KBM-7 (cell line): ENCODE measurements around the gene DEFB113.

Experiments used
- DNase-seq: peaks from one replicate; pipeline ENCODE4 v3.0.0-alpha.2; 2015
- in situ Hi-C: fragments of 300-500 bp; cut with MboI; formaldehyde crosslinking; loops from 2 replicates; pipeline ENCODE4 v1.14.3; 2020; ENCODE audit warnings: low sequenced_read_pairs, low pct_unique_long_range_greater_than_20kb, mixed read lengths

DEFB113 gene

DNA sequence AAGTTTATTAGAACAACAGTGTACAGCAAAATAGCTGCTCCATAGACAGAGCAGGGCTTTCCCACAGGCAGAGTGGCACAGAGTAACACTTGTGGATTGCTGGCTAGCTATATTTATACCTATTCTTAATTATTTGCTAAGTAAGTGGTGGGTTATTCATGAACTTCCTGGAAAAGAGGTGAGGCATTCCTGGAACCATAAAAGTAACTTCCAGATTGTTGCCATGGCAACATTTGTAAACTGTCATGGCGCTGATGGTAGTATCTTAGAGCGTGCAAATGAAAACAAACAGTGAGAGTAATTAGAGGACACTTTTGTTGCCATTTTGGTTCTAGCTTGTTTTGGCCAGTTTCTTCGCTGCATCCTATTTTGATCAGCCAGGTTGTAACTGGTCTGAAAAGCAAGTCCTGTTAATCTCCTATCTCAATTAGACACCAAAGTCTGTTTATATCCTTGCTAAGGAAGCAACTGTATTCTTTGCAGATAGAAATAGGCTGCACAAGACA is 29.4 kb downstream of the DEFB113 start:
- DNase-seq = peak; percentile 20
- in situ Hi-C loops = no loop called here

GRCh38 chr6:49937811-49938210 is 31.6 kb downstream of the DEFB113 start:
- no peak for DNase-seq
- in situ Hi-C loops = no loop called here

DNA sequence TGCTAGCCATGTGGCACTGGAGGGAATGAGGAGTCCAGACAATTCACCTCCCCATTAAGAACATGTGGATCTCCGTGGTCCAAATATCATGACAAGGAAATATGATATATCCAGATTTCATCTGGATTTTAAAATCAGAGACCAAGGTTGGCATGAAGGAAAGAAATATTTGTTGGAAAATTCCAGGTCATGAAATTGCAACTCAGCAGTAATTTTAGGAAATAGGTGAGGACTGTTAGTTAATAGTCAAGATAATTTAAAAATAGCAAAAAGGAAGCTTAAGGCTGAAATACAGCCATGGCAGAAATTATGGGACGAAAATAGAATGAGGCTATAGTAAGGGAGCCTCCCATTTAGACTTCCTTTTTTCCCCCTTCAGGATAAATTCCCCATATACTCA is 32.4 kb downstream of the DEFB113 start:
- in situ Hi-C loops = no loop called here
- DNase-seq = no peak

GRCh38 chr6:49935387-49935786 is 34.0 kb downstream of the DEFB113 start:
- in situ Hi-C loops = no loop called here
- no peak for DNase-seq

DNA sequence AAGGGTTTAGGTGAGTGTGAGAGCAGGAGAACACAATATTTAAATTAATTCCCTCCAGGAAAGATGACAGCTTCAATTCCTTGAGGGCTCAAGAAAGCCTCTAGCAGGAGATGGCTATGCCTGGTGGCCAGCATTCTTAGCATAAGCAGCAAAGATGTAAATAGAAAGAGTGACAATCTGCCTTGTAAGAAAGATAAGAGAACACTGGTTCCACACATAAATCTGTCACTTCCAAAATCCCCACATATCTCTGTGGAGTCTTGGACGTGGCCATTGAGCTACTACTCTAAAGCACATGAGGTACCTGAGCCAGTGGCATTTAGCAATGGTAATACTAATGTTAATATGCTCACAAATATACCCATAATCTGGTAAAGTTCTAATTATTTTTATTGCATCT is 34.7 kb downstream of the DEFB113 start:
- in situ Hi-C loops = no loop called here
- no peak for DNase-seq

DNA sequence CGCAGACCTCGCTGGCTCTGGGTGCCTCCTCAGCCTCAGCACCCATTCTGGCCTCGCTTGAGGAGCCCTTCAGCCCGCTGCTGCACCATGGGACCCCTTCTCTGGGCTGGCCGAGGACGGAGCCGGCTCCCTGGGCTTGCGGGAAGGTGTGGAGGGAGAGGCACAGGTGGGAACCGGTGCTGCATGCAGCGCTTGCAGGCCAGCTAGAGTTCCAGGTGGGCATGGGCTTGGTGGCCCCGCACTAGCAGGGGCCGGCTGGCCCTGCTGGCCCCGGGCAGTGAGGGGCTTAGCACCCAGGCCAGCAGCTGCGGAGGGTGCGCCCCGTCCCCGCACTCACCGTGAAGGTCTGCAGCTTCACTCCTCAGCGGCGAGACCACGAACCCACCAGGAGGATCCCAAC is 35.9 kb downstream of the DEFB113 start:
- no peak for DNase-seq
- in situ Hi-C loops = no loop called here

DNA sequence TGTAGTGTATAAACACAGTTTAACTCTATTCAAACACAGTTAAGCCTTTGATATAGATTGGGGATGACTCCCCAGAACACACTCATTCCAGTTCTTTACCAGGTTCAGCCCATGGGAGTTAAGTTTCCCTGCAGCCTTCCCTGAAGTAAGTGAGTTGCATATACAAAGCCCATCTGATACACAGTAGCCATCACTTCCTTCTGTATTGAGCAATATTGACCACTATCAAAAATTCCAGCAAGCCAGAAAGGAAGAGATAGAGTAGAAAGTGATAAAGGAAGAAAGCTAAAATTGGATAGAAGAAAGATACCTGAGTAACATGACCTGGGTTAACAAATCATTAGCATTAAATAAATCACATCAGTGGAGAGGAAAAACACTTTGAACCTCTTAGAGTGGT is 40.1 kb downstream of the DEFB113 start:
- DNase-seq = no peak
- in situ Hi-C loops = no loop called here

DNA sequence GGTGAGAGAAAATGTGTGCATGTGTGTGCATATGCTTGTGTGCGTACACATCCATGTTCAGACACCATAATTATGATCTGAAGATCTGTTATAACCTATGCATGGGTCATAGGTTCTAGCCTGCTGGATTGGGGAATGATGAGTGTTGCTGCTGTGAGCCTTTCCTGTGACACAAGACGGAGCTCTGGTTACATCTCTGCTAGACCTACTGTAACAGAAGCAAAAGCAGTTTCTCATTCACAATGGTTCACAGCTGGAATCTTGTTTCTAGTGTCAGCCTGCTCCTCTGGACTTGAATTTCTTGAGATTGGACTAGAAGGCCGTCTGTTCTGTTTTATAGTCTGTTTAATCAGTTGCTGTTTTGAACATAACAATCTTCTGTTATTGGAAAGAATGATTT is 45.6 kb downstream of the DEFB113 start:
- in situ Hi-C loops = no loop called here
- DNase-seq = no peak

DNA sequence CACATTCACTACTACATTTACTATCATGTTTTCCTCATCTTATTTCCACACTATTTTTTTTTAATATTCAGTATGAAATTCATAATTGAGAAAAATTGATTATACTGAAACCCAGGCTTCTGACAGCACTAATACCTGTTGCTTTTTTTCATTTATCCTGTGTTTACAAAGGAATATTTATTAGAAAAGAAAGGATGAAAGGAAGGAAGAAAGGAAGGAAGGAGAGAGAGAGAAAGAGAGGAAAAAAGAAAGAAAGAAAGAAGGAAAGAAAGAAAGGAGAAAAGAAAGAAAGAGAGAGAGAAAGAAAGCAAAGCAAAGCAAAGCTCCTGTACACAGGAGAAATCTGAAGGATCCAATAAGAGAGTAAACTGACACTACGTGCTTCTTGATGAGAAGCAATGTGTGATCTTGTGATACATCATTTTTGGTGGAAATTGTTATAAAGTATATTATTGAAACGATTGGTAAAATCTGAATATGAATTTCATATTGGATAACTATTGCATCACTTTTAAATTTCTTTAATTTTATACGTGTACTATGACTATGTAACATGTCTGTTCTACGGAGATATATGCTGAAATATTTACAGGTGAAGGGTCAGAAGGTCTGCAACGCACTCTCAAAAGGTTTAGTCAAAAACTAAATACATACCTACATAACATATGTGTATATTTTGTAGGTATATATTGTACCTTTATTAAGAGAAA is 49.3 kb downstream of the DEFB113 start:
- no peak for DNase-seq
- in situ Hi-C loops = no loop called here

DNA sequence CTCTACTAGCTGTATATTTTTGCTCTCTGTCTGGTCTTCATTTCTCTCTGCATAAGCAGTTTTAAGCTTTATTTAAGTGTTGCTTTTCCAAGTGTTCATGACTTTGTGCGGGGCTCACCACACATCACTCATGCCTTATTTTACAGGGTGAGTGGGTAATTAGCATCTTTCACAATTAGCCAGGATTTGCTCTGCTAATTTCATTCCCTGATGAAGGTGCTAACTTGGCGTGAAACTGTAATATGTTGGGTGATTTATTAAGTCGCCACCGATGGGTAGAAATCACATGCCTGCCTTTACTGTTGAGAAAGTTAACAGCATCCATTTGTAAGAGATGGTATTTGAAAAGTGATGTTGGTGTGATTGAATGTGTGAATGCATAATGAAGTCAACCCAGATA is 50.2 kb downstream of the DEFB113 start:
- DNase-seq = no peak
- in situ Hi-C loops = no loop called here

DNA sequence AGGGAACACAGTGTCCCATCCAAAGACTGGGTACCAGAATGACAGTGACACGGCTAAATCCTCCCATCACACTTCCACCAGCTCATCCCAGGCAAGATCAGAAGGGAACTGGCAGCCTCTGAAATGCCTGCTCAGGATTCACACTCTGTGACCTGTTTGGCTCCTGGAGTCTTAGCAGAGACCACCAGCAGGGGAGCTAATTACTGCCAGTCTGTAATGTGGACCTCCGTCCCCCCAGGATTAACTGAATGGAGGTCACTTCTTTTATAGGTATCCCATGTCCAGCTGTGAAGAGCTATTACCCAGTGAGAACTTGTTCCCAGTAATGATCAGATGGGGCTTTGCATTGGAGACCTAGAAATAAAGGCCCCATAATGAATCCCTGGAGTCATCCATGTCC is 50.6 kb downstream of the DEFB113 start:
- DNase-seq = no peak
- in situ Hi-C loops = no loop called here
